HG03354 (cell line): ENCODE results near the gene ICAM4.
"Not testable (repeated sequence)": the region's sequence is repeated elsewhere in the genome, so short reads cannot be mapped to it uniquely, and the experiment has no call there.

Experiments used
- ATAC-seq: cut with Tn5 transposase; IDR thresholded peaks from one replicate; pipeline ENCODE4 v1.9.1; 2021; ENCODE audit warnings: mild to moderate bottlenecking; ENCODE audit not compliant: unreplicated experiment, poor library complexity, severe bottlenecking

The ICAM4 gene, protein sequence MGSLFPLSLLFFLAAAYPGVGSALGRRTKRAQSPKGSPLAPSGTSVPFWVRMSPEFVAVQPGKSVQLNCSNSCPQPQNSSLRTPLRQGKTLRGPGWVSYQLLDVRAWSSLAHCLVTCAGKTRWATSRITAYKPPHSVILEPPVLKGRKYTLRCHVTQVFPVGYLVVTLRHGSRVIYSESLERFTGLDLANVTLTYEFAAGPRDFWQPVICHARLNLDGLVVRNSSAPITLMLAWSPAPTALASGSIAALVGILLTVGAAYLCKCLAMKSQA

GRCh38 chr19:10286803-10287737 lies at the start of gene ICAM4:
Gene ICAM4 (plus strand): TSS chr19:10286955. CDS start chr19:10287013, 58 bp downstream.
- ATAC-seq: no peak

GRCh38 chr19:10237702-10238101 lies 49.1 kb upstream of the ICAM4 start:
- ATAC-seq: no peak

DNA sequence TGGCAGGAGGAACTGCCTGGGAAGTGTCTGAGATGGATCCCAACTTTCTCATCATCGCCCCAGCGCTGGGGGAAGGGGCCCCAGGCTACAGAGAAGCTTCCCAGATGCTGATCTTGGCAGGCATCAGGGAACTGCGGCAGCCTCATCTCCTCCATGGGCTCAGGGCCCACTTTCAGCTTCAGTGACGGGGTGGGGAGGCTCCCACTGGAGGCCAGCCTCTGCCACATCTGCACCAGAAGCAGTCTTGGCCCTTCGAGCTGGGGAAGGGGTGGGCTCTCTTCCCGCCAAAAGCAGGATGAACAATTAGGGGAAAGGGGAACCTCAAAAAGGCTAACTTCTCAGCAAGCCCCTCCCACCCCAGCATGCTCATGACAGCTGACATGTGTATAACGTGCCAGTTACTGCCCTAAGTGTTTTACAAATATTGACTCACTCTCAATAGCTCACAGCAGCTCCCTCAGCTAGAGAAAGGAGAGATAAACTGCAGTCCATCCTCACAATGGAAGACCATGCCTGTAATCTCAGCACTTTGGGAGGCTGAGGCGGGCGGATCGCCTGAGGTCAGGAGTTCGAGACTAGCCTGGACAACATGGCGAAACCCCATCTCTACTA lies 48.5 kb upstream of the ICAM4 start:
- ATAC-seq: no peak

DNA sequence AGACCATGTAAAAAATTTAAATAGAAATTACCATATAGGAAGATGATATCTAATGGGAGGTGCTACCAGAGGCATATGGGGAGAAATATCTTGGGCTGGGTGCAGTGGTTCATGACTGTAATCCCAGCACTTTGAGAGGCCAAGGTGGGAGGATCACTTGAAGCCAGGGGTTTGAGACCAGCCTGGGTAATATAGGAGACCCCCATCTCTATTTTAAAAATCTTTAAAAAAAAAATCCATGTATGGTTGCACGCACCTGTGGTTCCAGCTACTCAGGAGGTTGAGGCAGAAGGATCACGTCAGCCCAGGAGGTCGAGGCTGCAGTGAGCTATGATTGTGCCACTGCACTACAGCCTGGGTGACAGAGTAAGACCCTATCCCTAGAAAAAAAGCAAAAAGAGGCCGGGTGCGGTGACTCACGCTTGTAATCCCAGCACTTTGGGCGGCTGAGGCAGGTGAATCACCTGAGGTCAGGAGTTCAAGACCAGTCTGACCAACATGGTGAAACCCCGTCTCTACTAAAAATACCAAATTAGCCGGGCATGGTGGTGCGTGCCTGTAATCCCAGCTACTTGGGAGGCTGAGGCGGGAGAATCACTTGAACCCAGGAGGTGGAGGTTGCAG lies 44.8 kb upstream of the ICAM4 start:
- not testable (repeated sequence) for ATAC-seq

- ATAC-seq: no peak
Measured at GRCh38 chr19:10243606-10244005, 43.1 kb upstream of the ICAM4 start.

GRCh38 chr19:10245189-10245939 lies 41.4 kb upstream of the ICAM4 start:
- ATAC-seq: no peak

- ATAC-seq: no peak
Measured at GRCh38 chr19:10246511-10246910, 40.2 kb upstream of the ICAM4 start.

DNA sequence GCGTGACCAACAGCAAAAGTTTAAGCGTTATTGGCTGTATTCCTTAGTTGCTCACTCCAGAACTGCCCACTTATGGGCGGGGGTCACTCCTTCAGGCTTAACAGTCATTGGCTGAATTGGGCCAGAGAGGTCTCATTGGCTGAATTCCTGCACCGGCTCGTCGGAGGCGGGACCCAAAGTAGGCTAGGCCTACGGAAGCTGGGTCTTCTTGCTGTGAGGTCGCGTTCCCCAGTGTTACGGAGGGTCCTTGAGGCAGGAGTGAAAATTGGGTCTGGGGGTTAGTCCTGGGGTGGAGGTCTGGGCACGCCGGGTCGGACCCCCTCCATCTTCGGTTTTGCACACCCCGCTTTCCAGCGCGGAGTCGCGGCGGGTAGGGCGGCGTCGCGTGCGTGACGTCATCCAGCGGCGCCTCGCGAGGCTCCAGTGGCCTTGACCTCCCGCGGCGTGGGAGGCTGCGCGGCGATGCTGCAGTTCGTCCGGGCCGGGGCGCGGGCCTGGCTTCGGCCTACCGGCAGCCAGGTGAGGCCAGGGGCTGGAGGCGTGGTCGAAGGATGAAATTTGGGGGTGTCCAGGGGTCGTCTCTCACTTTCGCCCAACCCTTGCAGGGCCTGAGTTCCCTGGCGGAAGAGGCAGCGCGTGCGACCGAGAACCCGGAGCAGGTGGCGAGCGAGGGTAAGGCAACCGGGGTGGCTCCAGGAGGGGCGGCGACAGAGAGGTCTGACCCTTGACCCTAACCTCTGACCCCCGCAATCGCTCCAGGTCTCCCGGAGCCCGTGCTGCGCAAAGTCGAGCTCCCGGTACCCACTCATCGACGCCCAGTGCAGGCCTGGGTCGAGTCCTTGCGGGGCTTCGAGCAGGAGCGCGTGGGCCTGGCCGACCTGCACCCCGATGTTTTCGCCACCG lies 34.7 kb upstream of the ICAM4 start, which contains the start of gene MRPL4:
MRPL4 (plus strand) TSS at position 423 of the 903 bp plus-strand sequence; CDS start at position 463, 40 bp downstream.
- peak; percentile 92 for ATAC-seq

DNA sequence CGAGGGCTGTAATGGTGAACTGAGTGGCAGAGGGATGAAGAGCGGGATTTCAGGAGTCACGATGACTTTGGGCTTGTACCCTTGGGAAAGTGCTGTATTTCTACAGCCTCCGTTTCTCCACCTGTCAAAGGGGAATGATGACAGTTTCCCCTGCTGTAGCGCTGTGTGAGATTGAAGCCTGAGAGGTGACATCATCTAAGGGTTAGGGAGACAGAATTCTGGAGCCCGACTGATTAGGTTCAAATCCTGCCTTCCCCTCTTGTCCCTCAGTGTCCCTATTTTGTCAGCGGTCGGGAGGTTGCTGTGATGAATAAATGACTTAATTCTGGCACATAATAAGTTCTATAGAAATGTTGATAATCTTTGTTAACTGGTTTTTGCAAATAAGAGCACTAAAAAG lies 34.0 kb upstream of the ICAM4 start:
- no peak for ATAC-seq

- ATAC-seq: no peak
Measured at GRCh38 chr19:10254244-10254643, 32.5 kb upstream of the ICAM4 start.

GRCh38 chr19:10255358-10255757 lies 31.4 kb upstream of the ICAM4 start:
- ATAC-seq: no peak

- no peak for ATAC-seq
Measured at GRCh38 chr19:10256551-10256950, 30.2 kb upstream of the ICAM4 start.

DNA sequence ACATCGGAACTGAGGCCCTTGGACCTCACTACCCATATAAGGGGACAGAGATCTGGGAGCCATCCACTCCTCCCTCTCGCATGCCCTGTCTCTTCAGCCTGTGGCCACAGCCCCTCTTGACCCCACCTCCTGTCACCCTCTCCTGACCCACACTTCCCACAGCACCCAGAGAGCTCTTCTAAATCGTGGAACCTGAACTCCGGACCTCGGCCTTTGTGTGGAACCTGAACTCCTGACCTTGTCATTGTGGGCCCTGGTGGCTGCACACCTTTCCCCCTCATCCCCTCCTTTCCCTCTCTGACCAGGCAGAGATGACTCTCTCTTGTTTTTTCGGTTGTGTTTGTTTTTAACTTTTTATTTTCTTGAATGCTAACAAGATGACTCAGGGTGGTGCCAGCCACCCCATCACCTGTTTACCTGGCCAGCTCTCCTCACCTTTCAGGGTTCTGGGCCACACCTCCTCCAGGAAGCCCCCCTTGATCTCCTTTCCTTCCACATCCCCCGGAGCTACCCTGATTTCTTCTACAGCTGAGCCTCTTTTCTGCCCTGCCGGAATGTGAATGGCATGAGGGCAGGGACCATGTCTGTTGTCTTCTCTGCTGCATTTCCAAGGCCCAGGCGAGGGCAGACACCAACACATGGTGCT lies 29.7 kb upstream of the ICAM4 start:
- ATAC-seq: no peak

DNA sequence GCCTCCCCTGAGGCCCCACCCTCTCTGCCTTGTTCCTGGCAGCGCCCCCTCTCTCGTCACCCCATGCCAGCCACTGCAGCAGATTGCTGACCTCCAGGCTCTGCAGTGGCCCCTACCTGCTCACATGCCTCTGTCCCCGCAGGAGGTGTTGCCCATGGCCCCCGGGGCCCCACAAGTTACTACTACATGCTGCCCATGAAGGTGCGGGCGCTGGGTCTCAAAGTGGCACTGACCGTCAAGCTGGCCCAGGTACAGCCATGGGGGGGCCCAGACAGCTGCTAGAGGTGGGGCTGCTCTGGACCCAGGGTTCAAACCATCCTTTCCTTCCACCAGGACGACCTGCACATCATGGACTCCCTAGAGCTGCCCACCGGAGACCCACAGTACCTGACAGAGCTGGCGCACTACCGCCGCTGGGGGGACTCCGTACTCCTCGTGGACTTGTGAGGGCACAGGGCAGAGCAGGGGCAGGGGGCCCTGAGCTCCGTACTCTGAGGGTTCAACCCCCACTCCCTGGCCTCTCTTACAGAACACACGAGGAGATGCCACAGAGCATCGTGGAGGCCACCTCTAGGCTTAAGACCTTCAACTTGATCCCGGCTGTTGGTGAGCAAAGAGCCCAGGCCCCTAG lies 28.6 kb upstream of the ICAM4 start:
- ATAC-seq: no peak

- no peak for ATAC-seq
Measured at GRCh38 chr19:10259162-10259905, 27.4 kb upstream of the ICAM4 start.

DNA sequence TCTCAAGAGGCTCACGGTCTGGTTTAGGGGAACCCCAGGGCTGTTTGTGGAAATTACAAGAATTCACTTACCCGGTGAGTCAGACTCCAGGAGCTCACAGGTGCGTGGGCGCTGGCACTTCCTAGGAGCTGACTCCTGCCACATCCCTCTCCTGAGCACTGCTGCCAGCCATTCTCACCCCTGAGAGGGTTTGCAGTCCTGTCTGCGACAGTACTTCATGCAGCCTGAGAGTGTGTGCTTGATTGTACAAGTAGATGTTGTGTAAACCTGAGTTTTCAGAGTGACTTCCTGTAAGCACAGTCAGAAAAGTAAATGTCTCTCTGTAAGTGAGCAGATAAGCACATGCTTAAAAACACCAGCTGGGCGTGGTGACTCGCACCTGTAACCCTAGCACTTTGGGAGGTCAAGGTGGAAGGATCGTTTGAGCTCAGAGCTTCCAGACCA lies 26.6 kb upstream of the ICAM4 start:
- no peak for ATAC-seq

DNA sequence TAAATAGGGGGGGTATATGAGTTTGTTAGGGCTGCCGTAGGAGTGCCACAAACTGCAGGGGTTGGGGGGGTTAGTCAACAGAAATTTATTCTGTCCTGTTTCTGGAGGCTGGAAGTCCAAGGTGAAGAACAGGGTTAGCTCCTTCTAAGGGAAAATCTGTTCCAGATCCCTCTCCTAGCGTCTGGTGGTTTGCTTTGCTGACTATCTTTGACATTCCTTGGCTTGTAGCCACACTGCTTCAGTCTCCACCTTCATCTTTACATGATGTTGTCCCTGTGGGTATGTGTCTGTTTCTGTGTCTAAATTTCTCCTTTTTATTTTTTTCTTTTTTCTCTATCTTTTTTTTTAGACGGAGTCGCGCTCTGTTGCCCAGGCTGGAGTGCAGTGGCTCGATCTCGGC lies 24.0 kb upstream of the ICAM4 start:
- no peak for ATAC-seq
